ENCODE data around the gene NTF4.
"Not testable (repeated sequence)": the region's sequence is repeated elsewhere in the genome, so short reads cannot be mapped to it uniquely, and the experiment has no call there.

The NTF4 gene

GRCh38 chr19:49049011-49049410 lies 15.6 kb downstream of the NTF4 start, which contains the start of gene CGB8:
Gene CGB8, minus strand, starts transcription at chr19:49049111. Its CDS starts 372 bp downstream, at chr19:49048739.
- not testable (repeated sequence) for H3K4me2 ChIP-seq (ENCODE audit: low read length); H3K36me3 ChIP-seq (ENCODE audit: control insufficient read depth, insufficient read depth, low read length); H3K79me2 ChIP-seq; H3K9ac ChIP-seq; H3K27me3 ChIP-seq (ENCODE audit: control insufficient read depth, insufficient read depth, low read length); H3K9me3 ChIP-seq (ENCODE audit: control insufficient read depth, low read length); H3K27ac ChIP-seq; H3K4me1 ChIP-seq; H3K4me3 ChIP-seq (ENCODE audit: low read depth, low read length); H2AFZ ChIP-seq

DNA sequence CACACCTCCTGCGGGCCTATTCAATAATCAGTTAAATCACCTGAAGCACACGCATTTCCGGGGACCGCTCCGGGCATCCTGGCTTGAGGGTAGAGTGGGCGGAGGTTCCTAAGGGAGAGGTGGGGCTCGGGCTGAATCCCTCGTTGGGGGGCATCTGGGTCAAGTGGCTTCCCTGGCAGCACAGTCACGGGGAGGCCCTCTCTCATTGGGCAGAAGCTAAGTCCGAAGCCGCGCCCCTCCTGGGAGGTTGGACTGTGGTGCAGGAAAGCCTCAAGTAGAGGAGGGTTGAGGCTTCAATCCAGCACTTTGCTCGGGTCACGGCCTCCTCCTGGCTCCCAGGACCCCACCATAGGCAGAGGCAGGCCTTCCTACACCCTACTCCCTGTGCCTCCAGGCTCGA lies 21.1 kb downstream of the NTF4 start, which contains the start of gene CGB5:
Gene CGB5 (plus strand): TSS at position 301 of the 400 bp plus-strand sequence. CDS start 362 bp downstream, outside the sequence.
- not testable (repeated sequence) for H3K36me3 ChIP-seq (ENCODE audit: control insufficient read depth, insufficient read depth, low read length); H3K4me2 ChIP-seq (ENCODE audit: low read length); H3K27me3 ChIP-seq (ENCODE audit: control insufficient read depth, insufficient read depth, low read length); H3K27ac ChIP-seq; H3K9me3 ChIP-seq (ENCODE audit: control insufficient read depth, low read length); H2AFZ ChIP-seq; H3K4me1 ChIP-seq; H3K9ac ChIP-seq; H3K79me2 ChIP-seq; H3K4me3 ChIP-seq (ENCODE audit: low read depth, low read length)

- not testable (repeated sequence) for H3K4me2 ChIP-seq (ENCODE audit: low read length); H3K4me3 ChIP-seq (ENCODE audit: low read depth, low read length); H3K27me3 ChIP-seq (ENCODE audit: control insufficient read depth, insufficient read depth, low read length); H3K36me3 ChIP-seq (ENCODE audit: control insufficient read depth, insufficient read depth, low read length); H3K9me3 ChIP-seq (ENCODE audit: control insufficient read depth, low read length); H3K4me1 ChIP-seq; H2AFZ ChIP-seq; H3K9ac ChIP-seq; H3K27ac ChIP-seq; H3K79me2 ChIP-seq
Measured at GRCh38 chr19:49042666-49043065, 22.0 kb downstream of the NTF4 start.

- Histone ChIP-seq H3K4me2 (ENCODE audit: low read length) (no peak overlapping the region), H2AFZ (no peak overlapping the region), H3K4me3 (ENCODE audit: low read depth, low read length) (no peak overlapping the region), H3K27ac (no peak overlapping the region), H3K9ac (no peak overlapping the region), H3K4me1 (no peaks in the 10 kb centered on the region), H3K79me2 (no peaks in the 10 kb centered on the region), H3K27me3 (ENCODE audit: control insufficient read depth, insufficient read depth, low read length) (no peaks in the 10 kb centered on the region), H3K9me3 (ENCODE audit: control insufficient read depth, low read length) (no peaks in the 10 kb centered on the region), H3K36me3 (ENCODE audit: control insufficient read depth, insufficient read depth, low read length) (no peaks in the 10 kb centered on the region)
- TF ChIP-seq, protein P1, sequence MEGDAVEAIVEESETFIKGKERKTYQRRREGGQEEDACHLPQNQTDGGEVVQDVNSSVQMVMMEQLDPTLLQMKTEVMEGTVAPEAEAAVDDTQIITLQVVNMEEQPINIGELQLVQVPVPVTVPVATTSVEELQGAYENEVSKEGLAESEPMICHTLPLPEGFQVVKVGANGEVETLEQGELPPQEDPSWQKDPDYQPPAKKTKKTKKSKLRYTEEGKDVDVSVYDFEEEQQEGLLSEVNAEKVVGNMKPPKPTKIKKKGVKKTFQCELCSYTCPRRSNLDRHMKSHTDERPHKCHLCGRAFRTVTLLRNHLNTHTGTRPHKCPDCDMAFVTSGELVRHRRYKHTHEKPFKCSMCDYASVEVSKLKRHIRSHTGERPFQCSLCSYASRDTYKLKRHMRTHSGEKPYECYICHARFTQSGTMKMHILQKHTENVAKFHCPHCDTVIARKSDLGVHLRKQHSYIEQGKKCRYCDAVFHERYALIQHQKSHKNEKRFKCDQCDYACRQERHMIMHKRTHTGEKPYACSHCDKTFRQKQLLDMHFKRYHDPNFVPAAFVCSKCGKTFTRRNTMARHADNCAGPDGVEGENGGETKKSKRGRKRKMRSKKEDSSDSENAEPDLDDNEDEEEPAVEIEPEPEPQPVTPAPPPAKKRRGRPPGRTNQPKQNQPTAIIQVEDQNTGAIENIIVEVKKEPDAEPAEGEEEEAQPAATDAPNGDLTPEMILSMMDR (IDR thresholded peaks at IDR 0.05) = no peak
Measured at GRCh38 chr19:49042177-49042576, 22.4 kb downstream of the NTF4 start.

- H2AFZ ChIP-seq; H3K9me3 ChIP-seq (ENCODE audit: control insufficient read depth, low read length); H3K79me2 ChIP-seq; H3K4me3 ChIP-seq (ENCODE audit: low read depth, low read length); H3K4me1 ChIP-seq; H3K27me3 ChIP-seq (ENCODE audit: control insufficient read depth, insufficient read depth, low read length); H3K9ac ChIP-seq; H3K4me2 ChIP-seq (ENCODE audit: low read length); H3K36me3 ChIP-seq (ENCODE audit: control insufficient read depth, insufficient read depth, low read length); H3K27ac ChIP-seq: not testable (repeated sequence)
Measured at GRCh38 chr19:49039736-49040135, 24.9 kb downstream of the NTF4 start.

DNA sequence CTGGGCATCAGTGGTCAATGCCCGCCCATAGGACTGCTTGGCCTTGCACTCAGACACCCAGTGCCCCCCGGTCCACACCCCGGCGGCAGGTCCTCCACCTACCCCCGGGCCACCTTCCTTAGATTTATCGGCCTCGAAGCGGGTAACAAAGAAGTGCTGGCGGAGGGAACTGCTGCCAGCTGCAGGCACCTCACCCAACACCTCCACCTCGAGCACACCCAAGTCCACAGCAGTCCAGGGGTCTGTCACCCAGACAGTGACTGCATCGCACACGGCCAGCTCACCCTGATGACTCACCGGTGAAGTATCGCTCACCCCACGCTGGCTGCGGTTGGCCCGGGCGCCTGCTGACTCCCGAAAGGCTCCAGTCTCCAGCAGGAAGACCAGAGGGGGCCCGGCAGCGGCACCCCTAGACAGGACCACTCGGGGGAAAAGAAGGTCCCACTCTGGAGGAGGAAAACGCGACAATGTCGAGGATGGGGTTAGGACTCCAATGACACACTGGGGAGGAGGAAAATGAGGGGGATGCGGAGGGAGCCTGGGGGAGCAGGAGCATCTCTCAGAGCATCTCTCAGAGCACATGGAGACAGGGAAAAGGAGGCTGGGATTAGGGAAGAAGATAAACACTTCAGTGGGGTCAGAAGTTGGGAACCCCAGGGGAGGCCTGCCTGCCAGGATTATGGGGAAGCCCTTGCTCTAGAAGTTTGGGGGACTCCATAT lies 25.9 kb downstream of the NTF4 start:
- not testable (repeated sequence) for H3K4me2 ChIP-seq (ENCODE audit: low read length); H3K36me3 ChIP-seq (ENCODE audit: control insufficient read depth, insufficient read depth, low read length); H3K4me3 ChIP-seq (ENCODE audit: low read depth, low read length); H3K27me3 ChIP-seq (ENCODE audit: control insufficient read depth, insufficient read depth, low read length); H3K9ac ChIP-seq; H3K9me3 ChIP-seq (ENCODE audit: control insufficient read depth, low read length); H3K27ac ChIP-seq; H3K4me1 ChIP-seq; H3K79me2 ChIP-seq; H2AFZ ChIP-seq

DNA sequence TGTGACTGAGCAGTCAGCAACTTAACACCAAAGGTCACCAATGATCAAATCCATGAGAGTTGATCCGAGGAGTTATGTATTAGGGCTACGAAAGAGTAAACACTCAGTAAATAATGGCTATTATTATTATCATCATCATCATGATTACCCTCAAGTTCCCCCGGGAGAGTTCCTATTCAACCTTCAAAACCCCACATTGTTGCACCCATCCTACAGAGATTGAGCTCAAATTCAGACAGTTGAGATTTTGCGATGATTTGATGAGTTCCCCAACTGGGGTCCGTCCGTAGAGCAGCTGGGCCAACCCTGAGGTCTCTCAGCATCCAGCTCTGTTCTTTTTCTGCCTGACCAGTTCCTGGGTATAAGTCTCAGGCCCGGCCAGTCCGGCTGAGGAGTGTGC lies 26.5 kb downstream of the NTF4 start:
- H3K36me3 ChIP-seq (ENCODE audit: control insufficient read depth, insufficient read depth, low read length); H3K9ac ChIP-seq; H3K9me3 ChIP-seq (ENCODE audit: control insufficient read depth, low read length); H3K27me3 ChIP-seq (ENCODE audit: control insufficient read depth, insufficient read depth, low read length); H2AFZ ChIP-seq; H3K4me3 ChIP-seq (ENCODE audit: low read depth, low read length); H3K4me2 ChIP-seq (ENCODE audit: low read length); H3K4me1 ChIP-seq; H3K27ac ChIP-seq; H3K79me2 ChIP-seq: not testable (repeated sequence)

DNA sequence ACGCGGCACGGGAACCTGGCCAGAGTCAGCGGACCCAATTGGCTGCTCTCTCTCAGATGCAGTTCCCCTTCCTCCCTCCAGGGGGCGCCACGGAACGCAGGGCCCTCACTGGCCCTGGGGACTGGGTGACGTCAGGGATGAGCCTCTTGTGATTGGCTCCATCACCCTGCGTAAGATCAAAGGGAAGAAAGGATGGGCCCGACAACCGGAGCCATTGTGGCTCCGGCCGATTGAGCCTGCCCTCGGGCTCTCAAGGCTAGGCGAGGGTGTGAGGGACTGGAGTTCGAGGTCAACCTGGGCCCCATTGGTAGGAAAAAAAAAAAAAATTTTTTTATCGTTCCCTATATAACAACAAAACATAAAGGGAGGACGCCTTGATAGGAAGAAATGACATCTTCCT lies 27.8 kb downstream of the NTF4 start, which contains the start of gene CGB1:
Gene CGB1 (minus strand): TSS at position 81 of the 400 bp plus-strand sequence. CDS start 184 bp downstream, outside the sequence.
- H3K79me2 ChIP-seq; H2AFZ ChIP-seq; H3K27ac ChIP-seq; H3K9me3 ChIP-seq (ENCODE audit: control insufficient read depth, low read length); H3K4me3 ChIP-seq (ENCODE audit: low read depth, low read length); H3K9ac ChIP-seq; H3K4me1 ChIP-seq; H3K4me2 ChIP-seq (ENCODE audit: low read length); H3K27me3 ChIP-seq (ENCODE audit: control insufficient read depth, insufficient read depth, low read length); H3K36me3 ChIP-seq (ENCODE audit: control insufficient read depth, insufficient read depth, low read length): not testable (repeated sequence)

DNA sequence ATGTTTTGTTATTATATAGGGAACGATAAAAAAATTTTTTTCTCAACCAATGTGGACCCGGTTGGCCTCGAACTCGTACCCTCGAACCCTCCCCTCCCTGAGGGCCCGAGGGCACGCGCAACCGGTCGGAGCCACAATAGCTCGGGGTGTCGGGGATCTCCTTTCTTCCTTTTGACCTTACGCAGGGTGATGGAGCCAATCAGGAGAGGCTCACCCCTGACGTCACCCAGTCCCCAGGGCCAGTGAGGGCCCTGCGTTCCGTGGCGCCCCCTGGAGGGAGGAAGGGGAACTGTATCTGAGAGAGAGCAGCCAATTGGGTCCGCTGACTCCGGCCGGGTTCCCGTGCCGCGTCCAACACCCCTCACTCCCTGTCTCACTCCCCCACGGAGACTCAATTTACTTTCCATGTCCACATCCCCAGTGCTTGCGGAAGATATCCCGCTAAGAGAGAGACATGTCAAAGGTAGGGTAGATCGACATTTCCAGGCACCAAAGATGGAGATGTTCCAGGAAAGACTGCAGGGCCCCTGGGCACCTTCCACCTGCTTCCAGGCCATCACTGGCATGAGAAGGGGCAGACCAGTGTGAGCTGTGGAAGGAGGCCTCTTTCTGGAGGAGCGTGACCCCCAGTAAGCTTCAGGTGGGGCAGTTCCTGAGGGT lies 32.8 kb downstream of the NTF4 start, which contains the start of gene CGB2:
Gene CGB2 (plus strand): TSS at position 249 of the 660 bp plus-strand sequence. CDS start 206 bp downstream, at position 455.
- not testable (repeated sequence) for H3K4me3 ChIP-seq (ENCODE audit: low read depth, low read length)

DNA sequence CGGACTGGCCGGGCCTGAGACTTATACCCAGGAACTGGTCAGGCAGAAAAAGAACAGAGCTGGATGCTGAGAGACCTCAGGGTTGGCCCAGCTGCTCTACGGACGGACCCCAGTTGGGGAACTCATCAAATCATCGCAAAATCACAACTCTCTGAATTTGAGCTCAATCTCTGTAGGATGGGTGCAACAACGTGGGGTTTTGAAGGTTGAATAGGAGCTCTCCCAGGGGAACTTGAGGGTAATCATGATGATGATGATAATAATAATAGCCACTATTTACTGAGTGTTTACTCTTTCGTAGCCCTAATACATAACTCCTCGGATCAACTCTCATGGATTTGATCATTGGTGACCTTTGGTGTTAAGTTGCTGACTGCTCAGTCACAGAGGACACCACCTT lies 34.3 kb downstream of the NTF4 start:
- not testable (repeated sequence) for H3K4me3 ChIP-seq (ENCODE audit: low read depth, low read length); H3K36me3 ChIP-seq (ENCODE audit: control insufficient read depth, insufficient read depth, low read length); H3K9ac ChIP-seq; H3K4me2 ChIP-seq (ENCODE audit: low read length); H3K27ac ChIP-seq; H3K9me3 ChIP-seq (ENCODE audit: control insufficient read depth, low read length); H2AFZ ChIP-seq; H3K4me1 ChIP-seq; H3K27me3 ChIP-seq (ENCODE audit: control insufficient read depth, insufficient read depth, low read length); H3K79me2 ChIP-seq

More for the DNA sequence above, 32.8 kb downstream of the NTF4 start, which contains the start of gene CGB2:
- H3K9me3 ChIP-seq (ENCODE audit: control insufficient read depth, low read length); H3K79me2 ChIP-seq; H3K36me3 ChIP-seq (ENCODE audit: control insufficient read depth, insufficient read depth, low read length); H2AFZ ChIP-seq; H3K27me3 ChIP-seq (ENCODE audit: control insufficient read depth, insufficient read depth, low read length); H3K4me2 ChIP-seq (ENCODE audit: low read length); H3K4me1 ChIP-seq; H3K27ac ChIP-seq; H3K9ac ChIP-seq: not testable (repeated sequence)

Measured in parathyroid adenoma (tissue), 2 donors.